Thyroid gland (tissue), 4 donors: Measurements from ENCODE around the gene NR3C1. TPM values are rescaled to one million over a fixed set of nuclear protein-coding genes. Genes with fewer than 3 reads are reported as not detected.

Experiments used
- DNase-seq, 2 donors: peaks; one replicate each; pipeline ENCODE4 v3.0.0-alpha.2; 2019
- H3K27ac ChIP-seq, 3 donors: fragments of 200-600 bp; sonication (generic); 1 replicate in 2 of 3; 2 replicates in 1 of 3; pipeline ENCODE4 v1.5.1; 2016 to 2019; ENCODE audit warnings: mild to moderate bottlenecking in 1 of 3, moderate library complexity in 1 of 3
- H3K27me3 ChIP-seq: fragments of 200-600 bp; sonication (generic); one replicate; pipeline ENCODE4 v1.5.1; 2019
- H3K36me3 ChIP-seq, 2 donors: fragments of 200-600 bp; sonication (generic); one replicate each; pipeline ENCODE4 v1.5.1; 2016 to 2019
- H3K4me1 ChIP-seq, 2 donors: fragments of 200-600 bp; sonication (generic); one replicate each; pipeline ENCODE4 v1.5.1; 2017 to 2019
- H3K4me3 ChIP-seq, 3 donors: fragments of 200-600 bp; sonication (generic); replicated peaks in 1 of 3; 1 replicate in 2 of 3; 2 replicates in 1 of 3; pipeline ENCODE4 v1.5.1; 2016; ENCODE audit warnings: mild to moderate bottlenecking in 1 of 3
- H3K9me3 ChIP-seq: fragments of 200-600 bp; sonication (generic); one replicate; pipeline ENCODE4 v1.5.1; 2017
- POLR2A ChIP-seq, 2 donors: fragments of 450-650 bp; IDR thresholded peaks; one replicate each; pipeline ENCODE4 v1.6.1; 2017; ENCODE audit warnings: antibody characterized with exemption in 2 of 2, mild to moderate bottlenecking in 2 of 2, moderate library complexity in 1 of 2
- WGBS, 2 donors: methylation state at CpG; one replicate each; pipeline ENCODE4 v1.1.5; 2017; 5-methylcytosine and 5-hydroxymethylcytosine counted together
- intact Hi-C: fragments of 100-400 bp; cut with DNase I; formaldehyde crosslinking; loops from one replicate; pipeline ENCODE4 v1.15.1; 2023
- total RNA-seq, 4 donors: library from RNA; depleted of rRNA; stranded (reverse); fragments of >200 nt; gene quantifications; one replicate each; pipeline ENCODE4 v1.2.3, GENCODE V29; 2016
- TF ChIP-seq, protein P1 (sequence below), 6 experiments: fragments of 200-600 bp in 3 of 6; fragments of 450-650 bp in 3 of 6; sonication (generic) in 3 of 6; IDR thresholded peaks; one replicate each; pipeline ENCODE4 v1.5.1; 2016 to 2019; ENCODE audit warnings: antibody characterized with exemption in 6 of 6, mild to moderate bottlenecking in 2 of 6, inconsistent platforms in 1 of 6, moderate library complexity in 1 of 6

Gene NR3C1
- total RNA-seq, 4 donors from 2014 or later: 59.4 to 67.7 (median 65.3) TPM

DNA sequence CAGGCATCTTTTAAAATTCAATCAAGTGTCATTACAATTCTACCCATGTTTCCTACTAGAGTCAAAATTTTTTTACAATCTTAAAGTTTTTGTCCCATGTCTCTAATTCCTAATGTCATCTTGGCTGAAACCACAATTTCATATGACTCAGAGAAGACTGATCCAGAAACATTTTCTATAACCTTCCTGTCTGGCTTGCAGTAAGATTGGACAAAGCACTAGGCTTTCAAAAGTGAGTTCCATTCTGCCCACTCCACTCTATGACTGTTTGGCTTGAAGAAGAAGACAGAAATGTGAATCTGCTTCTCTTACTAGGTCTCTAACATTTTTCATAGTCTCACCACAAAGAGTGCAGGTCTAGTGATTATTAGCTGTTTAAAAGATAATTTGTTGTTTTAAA is 88.8 kb downstream of the NR3C1 start:
- H3K4me3 ChIP-seq: no peak overlapping the region
- TF ChIP-seq POLR2A (IDR thresholded peaks at IDR 0.05): no peak
- TF ChIP-seq, protein P1, sequence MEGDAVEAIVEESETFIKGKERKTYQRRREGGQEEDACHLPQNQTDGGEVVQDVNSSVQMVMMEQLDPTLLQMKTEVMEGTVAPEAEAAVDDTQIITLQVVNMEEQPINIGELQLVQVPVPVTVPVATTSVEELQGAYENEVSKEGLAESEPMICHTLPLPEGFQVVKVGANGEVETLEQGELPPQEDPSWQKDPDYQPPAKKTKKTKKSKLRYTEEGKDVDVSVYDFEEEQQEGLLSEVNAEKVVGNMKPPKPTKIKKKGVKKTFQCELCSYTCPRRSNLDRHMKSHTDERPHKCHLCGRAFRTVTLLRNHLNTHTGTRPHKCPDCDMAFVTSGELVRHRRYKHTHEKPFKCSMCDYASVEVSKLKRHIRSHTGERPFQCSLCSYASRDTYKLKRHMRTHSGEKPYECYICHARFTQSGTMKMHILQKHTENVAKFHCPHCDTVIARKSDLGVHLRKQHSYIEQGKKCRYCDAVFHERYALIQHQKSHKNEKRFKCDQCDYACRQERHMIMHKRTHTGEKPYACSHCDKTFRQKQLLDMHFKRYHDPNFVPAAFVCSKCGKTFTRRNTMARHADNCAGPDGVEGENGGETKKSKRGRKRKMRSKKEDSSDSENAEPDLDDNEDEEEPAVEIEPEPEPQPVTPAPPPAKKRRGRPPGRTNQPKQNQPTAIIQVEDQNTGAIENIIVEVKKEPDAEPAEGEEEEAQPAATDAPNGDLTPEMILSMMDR (IDR thresholded peaks at IDR 0.05): no peak
- H3K27ac ChIP-seq: no peak overlapping the region
- no peaks in the 10 kb centered on the region for H3K27me3 ChIP-seq
- H3K9me3 ChIP-seq: no peaks in the 10 kb centered on the region
- intact Hi-C loops: no loop called here
- DNase-seq: no peak
- H3K4me1 ChIP-seq: peaks cover 39 to 42% of the 10 kb centered on the region in 2 donors
- peaks cover 5 to 8% of the 10 kb centered on the region in 2 donors for H3K36me3 ChIP-seq

DNA sequence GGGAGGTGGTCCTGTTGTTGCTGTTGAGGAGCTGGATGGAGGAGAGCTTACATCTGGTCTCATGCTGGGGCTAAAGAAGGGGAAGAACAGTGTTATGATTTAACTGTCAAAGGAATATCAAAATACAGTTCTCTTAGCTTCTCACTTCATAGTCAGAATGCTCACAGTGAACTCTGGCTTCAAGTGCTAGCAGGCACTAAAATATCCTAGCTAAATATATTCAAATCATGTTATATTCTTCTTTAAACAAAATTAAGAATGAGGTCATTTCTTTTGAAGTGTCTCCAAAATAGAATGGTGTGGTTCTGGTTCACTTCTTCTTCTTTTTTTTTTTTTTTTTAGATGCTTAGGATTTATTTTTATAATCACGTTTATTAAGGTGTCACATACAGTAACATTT is 89.4 kb downstream of the NR3C1 start:
- Histone ChIP-seq H3K27ac (no peak overlapping the region), H3K4me1 (peaks cover 39 to 42% of the 10 kb centered on the region in 2 donors)
- 11 to 30% methylated on average over 1 of the region's 1 CpG for WGBS, 2 donors

DNA sequence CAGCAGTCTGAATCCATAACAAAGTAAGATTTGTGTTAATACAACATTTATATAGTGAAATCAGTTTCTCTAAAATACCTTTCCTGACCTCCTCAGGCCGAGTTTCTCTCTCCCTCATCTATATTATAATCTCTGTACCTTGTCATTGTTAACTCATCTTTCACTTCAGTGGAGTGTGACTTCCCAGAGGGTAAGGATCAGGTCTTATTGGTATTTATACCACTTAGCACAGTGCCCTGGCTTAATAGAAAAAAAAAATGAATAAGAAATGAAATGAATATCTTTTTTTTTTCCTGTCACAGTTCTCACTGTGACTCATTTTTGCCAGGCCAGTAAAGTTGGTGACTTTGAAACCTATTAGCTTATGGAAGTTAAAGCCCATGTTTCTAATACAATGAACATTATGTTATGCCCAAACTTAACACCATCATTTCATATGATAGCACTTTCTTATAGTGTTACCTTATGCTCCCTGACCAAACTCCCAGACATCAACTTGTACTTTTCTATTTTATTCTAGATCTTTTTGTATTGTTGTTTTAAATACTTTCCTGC is 90.1 kb downstream of the NR3C1 start:
- 78% methylated on average over 1 of the region's 1 CpG for WGBS, 2 donors
- TF ChIP-seq, protein P1 (IDR thresholded peaks at IDR 0.05): no peak
- no peak for TF ChIP-seq POLR2A (IDR thresholded peaks at IDR 0.05)
- Histone ChIP-seq H3K4me3 (no peak overlapping the region), H3K27me3 (no peaks in the 10 kb centered on the region), H3K9me3 (no peaks in the 10 kb centered on the region), H3K36me3 (peaks cover 9 to 17% of the 10 kb centered on the region in 2 donors), H3K27ac (no peak overlapping the region), H3K4me1 (peaks cover 36 to 39% of the 10 kb centered on the region in 2 donors)
- no peak for DNase-seq
- intact Hi-C loops: no loop called here

More for the DNA sequence above, 89.4 kb downstream of the NR3C1 start:
- Histone ChIP-seq H3K27me3 (no peaks in the 10 kb centered on the region), H3K4me3 (no peak overlapping the region), H3K9me3 (no peaks in the 10 kb centered on the region), H3K36me3 (peaks cover 9 to 11% of the 10 kb centered on the region in 2 donors)
- intact Hi-C loops: no loop called here
- no peak for DNase-seq
- TF ChIP-seq, protein P1 (IDR thresholded peaks at IDR 0.05): no peak
- TF ChIP-seq POLR2A (IDR thresholded peaks at IDR 0.05): no peak

DNA sequence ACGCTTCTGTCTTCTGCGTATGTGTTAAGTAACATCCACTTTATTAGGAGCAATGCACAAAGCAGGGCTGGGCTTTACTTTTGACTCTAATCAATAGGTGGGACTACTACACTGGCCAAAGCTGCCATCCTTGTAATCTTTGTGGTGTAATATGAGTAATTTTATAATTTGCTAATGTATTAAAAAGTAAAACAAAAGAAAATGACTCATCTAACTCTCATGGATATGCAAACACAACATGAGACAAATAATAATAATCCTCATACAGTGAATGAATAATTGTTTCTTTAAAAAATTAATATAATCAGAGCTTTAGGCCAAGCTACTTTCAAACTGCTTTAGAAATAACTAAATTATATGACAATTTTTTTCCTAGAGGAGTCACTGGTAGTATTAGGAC is 90.7 kb downstream of the NR3C1 start:
- intact Hi-C loops: no loop called here
- no peak for TF ChIP-seq POLR2A (IDR thresholded peaks at IDR 0.05)
- TF ChIP-seq, protein P1 (IDR thresholded peaks at IDR 0.05): no peak
- Histone ChIP-seq H3K9me3 (no peaks in the 10 kb centered on the region), H3K4me1 (peaks cover 31 to 37% of the 10 kb centered on the region in 2 donors), H3K36me3 (peaks cover 9 to 17% of the 10 kb centered on the region in 2 donors), H3K27me3 (no peaks in the 10 kb centered on the region), H3K4me3 (no peak overlapping the region), H3K27ac (no peak overlapping the region)
- WGBS, 2 donors: 98 to 100% methylated on average over 2 of the region's 2 CpGs
- no peak for DNase-seq

DNA sequence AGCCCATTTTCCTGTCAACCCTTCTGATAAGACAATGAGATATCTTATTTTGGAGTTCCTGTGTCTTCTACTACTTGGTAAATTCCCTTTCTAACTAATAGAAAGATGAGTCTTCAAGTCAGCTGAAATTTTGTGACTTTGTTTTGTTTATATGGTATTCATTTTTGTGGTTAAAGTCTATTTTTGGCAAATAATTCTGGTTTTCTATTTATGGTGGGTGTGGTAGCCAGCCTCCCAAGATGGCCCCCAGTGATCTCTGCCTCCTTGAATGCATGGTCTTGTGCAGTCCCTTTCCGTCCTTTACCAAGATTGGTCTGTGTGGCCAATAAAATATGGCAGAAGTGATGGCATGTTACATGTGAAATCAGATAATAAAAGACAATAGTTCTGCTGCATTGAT is 91.5 kb downstream of the NR3C1 start:
- intact Hi-C loops: no loop called here
- H3K9me3 ChIP-seq: no peaks in the 10 kb centered on the region
- no peaks in the 10 kb centered on the region for H3K27me3 ChIP-seq
- H3K4me3 ChIP-seq: no peak overlapping the region
- H3K36me3 ChIP-seq: peaks cover 9 to 17% of the 10 kb centered on the region in 2 donors
- DNase-seq: no peak
- no peak overlapping the region for H3K27ac ChIP-seq
- 95% methylated on average over 1 of the region's 1 CpG for WGBS, 2 donors
- TF ChIP-seq POLR2A (IDR thresholded peaks at IDR 0.05): no peak
- H3K4me1 ChIP-seq: peaks cover 22 to 29% of the 10 kb centered on the region in 2 donors
